ENCODE measurements around the gene MYH9.

MYH9 gene

DNA sequence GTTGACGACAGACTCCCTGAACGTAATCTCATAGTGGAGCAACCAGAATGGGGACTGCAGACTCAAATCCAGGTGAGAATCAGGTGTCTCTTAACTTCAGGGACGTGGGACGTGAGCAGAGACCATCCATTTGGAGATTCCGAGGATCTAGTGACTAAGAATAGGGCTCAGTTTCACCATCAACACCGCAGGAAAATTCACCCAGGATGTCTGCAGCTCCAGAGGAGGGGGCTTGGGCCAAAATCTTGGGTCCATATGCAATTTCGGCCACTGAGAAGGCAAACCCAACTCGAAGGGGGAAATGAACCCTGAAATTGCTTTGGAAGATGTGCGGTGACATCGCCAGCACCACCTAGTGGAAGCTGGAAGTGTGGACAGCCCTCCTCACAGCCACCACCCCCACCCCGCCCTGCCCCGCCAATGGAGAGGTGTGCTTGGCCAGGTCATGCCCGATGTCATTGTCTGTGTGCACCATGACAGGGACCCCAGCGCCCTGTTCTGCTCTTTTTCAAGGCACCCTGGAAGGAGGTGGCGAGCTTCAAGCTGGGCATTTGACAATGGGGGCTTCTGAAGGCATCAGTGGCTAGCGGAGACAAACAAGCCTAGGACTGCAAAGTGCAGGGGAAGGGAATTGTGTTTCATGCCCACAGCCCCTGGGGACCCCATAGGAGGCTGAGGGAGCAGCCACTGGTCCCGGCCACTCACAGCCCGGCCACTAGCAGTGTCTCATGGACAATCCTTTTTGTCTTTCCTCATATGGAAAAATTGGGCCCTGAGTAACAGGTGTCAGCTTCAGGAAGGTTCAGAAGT, 110.1 kb downstream of the MYH9 start:
- Histone ChIP-seq H3K36me3 (ENCODE audit: control insufficient read depth in 2 of 2, insufficient read depth in 1 of 2, low read length in 2 of 2) (peaks cover 10 to 25% of the 10 kb centered on the region in 2 experiments), H3K27ac (ENCODE audit: extremely low read depth, low read depth, low read length) (no peak overlapping the region; the same call in 1 of the 2 replicates), H3K9me3 (ENCODE audit: control insufficient read depth, insufficient read depth, low read depth, low read length) (no peaks in the 10 kb centered on the region), H3K4me3 (ENCODE audit: low read depth, low read length) (no peak overlapping the region), H3K4me1 (ENCODE audit: control insufficient read depth, insufficient read depth, low read length) (no peaks in the 10 kb centered on the region)
- 0 out of 2 replicates have a peak, but pooled peaks have one; percentile 52 for TF ChIP-seq PBX3 (CRISPR knock-in tag; IDR thresholded peaks at IDR 0.05)
- peak; percentile 85 for TF ChIP-seq SCRT2 (tag by site-specific recombination; IDR thresholded peaks at IDR 0.05)
- TF ChIP-seq CTCF (tag by site-specific recombination; IDR thresholded peaks at IDR 0.05): peak; percentile 54
- no peak for TF ChIP-seq ZNF623 (tag by site-specific recombination; IDR thresholded peaks at IDR 0.05)
- TF ChIP-seq MZF1 (tag by site-specific recombination; IDR thresholded peaks at IDR 0.05; ENCODE audit: borderline replicate concordance): no peak
- peak; percentile 74; the same call in 1 of the 2 replicates for TF ChIP-seq SCRT1 (tag by site-specific recombination; IDR thresholded peaks at IDR 0.05; ENCODE audit: borderline replicate concordance)
- no peak for TF ChIP-seq HOXD13 (CRISPR knock-in tag; IDR thresholded peaks at IDR 0.05; ENCODE audit: borderline replicate concordance)
- 0 out of 2 replicates have a peak, but pooled peaks have one; percentile 15 for TF ChIP-seq PRDM10 (tag by site-specific recombination; IDR thresholded peaks at IDR 0.05)
- peak; percentile 40 for TF ChIP-seq PATZ1 (tag by site-specific recombination; IDR thresholded peaks at IDR 0.05)
- TF ChIP-seq ZNF341 (tag by site-specific recombination; IDR thresholded peaks at IDR 0.05; ENCODE audit: low read depth): no peak
- TF ChIP-seq ZNF654 (tag by site-specific recombination; IDR thresholded peaks at IDR 0.05; ENCODE audit: low read depth): peak; percentile 48
- 0 out of 2 replicates have a peak, but pooled peaks have one; percentile 26 for TF ChIP-seq GLIS2 (tag by site-specific recombination; IDR thresholded peaks at IDR 0.05)
- no peak for TF ChIP-seq ZNF560 (tag by site-specific recombination; IDR thresholded peaks at IDR 0.05; ENCODE audit: borderline replicate concordance)
- TF ChIP-seq KLF8 (tag by site-specific recombination; IDR thresholded peaks at IDR 0.05): 0 out of 2 replicates have a peak, but pooled peaks have one; percentile 29
- CTCF ChIA-PET: interaction anchor here (0.6 to 4.7 kb wide), 38 partner anchors 8 to 891 kb away, joined by 3 to 38 read pairs (median 4); partner anchors contain the start of genes APOL1, APOL2 and APOL4
- POLR2A ChIA-PET: interaction anchor here (0.9 to 1.9 kb wide), 8 partner anchors 9 to 204 kb away, joined by 3 to 8 read pairs (median 4); partner anchors contain the start of gene APOL2

All from HEK293 (cell line).